HEK293 (cell line): ENCODE measurements around the gene PADI2.

Experiments used
- CTCF ChIA-PET: fragments of 350-600 bp; formaldehyde crosslinking; extraction: SDS; loops from one replicate; lab custom pipeline; 2021; ENCODE audit warnings: antibody characterized with exemption; lab: Yijun Ruan, JAX
- POLR2A ChIA-PET: fragments of 300-600 bp; formaldehyde crosslinking; extraction: SDS; loops from one replicate; lab custom pipeline; 2020; ENCODE audit warnings: antibody characterized with exemption, inconsistent platforms; lab: Yijun Ruan, JAX
- H3K27ac ChIP-seq: fragments of 200-500 bp; sonication (Bioruptor generic); 2 replicates; pipeline ENCODE4 v1.5.1; 2014; ENCODE audit warnings: low read depth, low read length, control low read depth, inconsistent platforms; ENCODE audit errors: extremely low read depth
- H3K36me3 ChIP-seq, 2 experiments: fragments of 200-500 bp in 1 of 2; sonication (Bioruptor generic) in 1 of 2; 1 replicate in 1 of 2; 2 replicates in 1 of 2; pipeline ENCODE4 v1.5.1; 2014 to 2017; ENCODE audit warnings: inconsistent platforms in 2 of 2, low read length in 2 of 2; ENCODE audit not compliant: control insufficient read depth in 2 of 2, insufficient read depth in 1 of 2
- H3K4me1 ChIP-seq: fragments of 200-500 bp; sonication (Bioruptor generic); 2 replicates; pipeline ENCODE4 v1.5.1; 2014; ENCODE audit warnings: mild to moderate bottlenecking, low read length, inconsistent platforms; ENCODE audit not compliant: control insufficient read depth, insufficient read depth
- H3K4me3 ChIP-seq: 2 replicates; pipeline ENCODE4 v1.5.1; 2011; ENCODE audit warnings: low read depth, mild to moderate bottlenecking, control low read depth, low read length, moderate library complexity
- H3K9me3 ChIP-seq: fragments of 200-500 bp; sonication (Bioruptor generic); 2 replicates; pipeline ENCODE4 v1.5.1; 2014; ENCODE audit warnings: low read depth, low read length, inconsistent platforms; ENCODE audit not compliant: control insufficient read depth, insufficient read depth
- GLIS1 ChIP-seq: fragments of 450-650 bp; formaldehyde crosslinking; IDR thresholded peaks from 2 replicates; pipeline ENCODE4 v1.5.1; 2016; ENCODE audit warnings: missing biosample characterization, missing genetic modification characterization
- OSR2 ChIP-seq: fragments of 450-650 bp; formaldehyde crosslinking; IDR thresholded peaks from 2 replicates; pipeline ENCODE4 v1.5.1; 2016; ENCODE audit warnings: missing biosample characterization, missing genetic modification characterization
- YY2 ChIP-seq: fragments of 450-650 bp; formaldehyde crosslinking; IDR thresholded peaks from 2 replicates; pipeline ENCODE4 v1.5.1; 2016; ENCODE audit warnings: missing biosample characterization, missing genetic modification characterization
- ZBTB20 ChIP-seq: fragments of 450-650 bp; formaldehyde crosslinking; IDR thresholded peaks from 2 replicates; pipeline ENCODE4 v1.5.1; 2016; ENCODE audit warnings: missing biosample characterization, missing genetic modification characterization
- ZFHX2 ChIP-seq: fragments of 450-650 bp; formaldehyde crosslinking; conservative IDR thresholded peaks from 2 replicates; pipeline ENCODE4 v1.5.1; 2016; ENCODE audit warnings: missing biosample characterization, missing genetic modification characterization
- ZIC2 ChIP-seq: fragments of 450-650 bp; formaldehyde crosslinking; IDR thresholded peaks from 2 replicates; pipeline ENCODE4 v1.5.1; 2016; ENCODE audit warnings: missing biosample characterization, missing genetic modification characterization
- ZNF10 ChIP-seq: fragments of 450-650 bp; formaldehyde crosslinking; IDR thresholded peaks from 2 replicates; pipeline ENCODE4 v1.5.1; 2017; ENCODE audit warnings: missing biosample characterization, missing genetic modification characterization
- ZNF19 ChIP-seq: fragments of 450-650 bp; formaldehyde crosslinking; IDR thresholded peaks from 2 replicates; pipeline ENCODE4; 2016; ENCODE audit warnings: missing biosample characterization, missing genetic modification characterization, low read depth
- ZNF24 ChIP-seq: fragments of 450-650 bp; formaldehyde crosslinking; IDR thresholded peaks from 2 replicates; pipeline ENCODE4 v1.5.1; 2016; ENCODE audit warnings: missing biosample characterization, missing genetic modification characterization
- ZNF530 ChIP-seq: fragments of 450-650 bp; formaldehyde crosslinking; IDR thresholded peaks from 2 replicates; pipeline ENCODE4 v1.5.1; 2016; ENCODE audit warnings: low read depth, missing biosample characterization, missing genetic modification characterization
- ZNF571 ChIP-seq: fragments of 450-650 bp; formaldehyde crosslinking; IDR thresholded peaks from 2 replicates; pipeline ENCODE4 v1.5.0; 2017; ENCODE audit warnings: missing biosample characterization, missing genetic modification characterization
- ZNF624 ChIP-seq: fragments of 450-650 bp; formaldehyde crosslinking; IDR thresholded peaks from 2 replicates; pipeline ENCODE4 v1.5.1; 2017; ENCODE audit warnings: missing biosample characterization, missing genetic modification characterization
- ZNF791 ChIP-seq: fragments of 450-650 bp; formaldehyde crosslinking; IDR thresholded peaks from 2 replicates; pipeline ENCODE4 v1.5.1; 2016; ENCODE audit warnings: missing biosample characterization, missing genetic modification characterization
- ZNF830 ChIP-seq: fragments of 450-650 bp; IDR thresholded peaks from 2 replicates; pipeline ENCODE4 v1.5.0; 2018; ENCODE audit warnings: missing biosample characterization, missing genetic modification characterization, low read depth, mild to moderate bottlenecking, moderate library complexity
- TF ChIP-seq, protein P1 (sequence below): IDR thresholded peaks from 2 replicates; pipeline ENCODE4 v1.6.1; 2011; ENCODE audit warnings: mild to moderate bottlenecking, low read depth, low read length, borderline replicate concordance

PADI2 gene

GRCh38 chr1:17116643-17117042 lies 2.6 kb downstream of the PADI2 start:
- Histone ChIP-seq H3K4me1 (peaks cover 6% of the 10 kb centered on the region), H3K9me3 (no peaks in the 10 kb centered on the region), H3K27ac (no peak overlapping the region), H3K36me3 (no peaks in the 10 kb centered on the region), H3K4me3 (no peak overlapping the region)
- ChIA-PET POLR2A (no interaction called here), CTCF (no interaction called here)
- TF ChIP-seq ZNF791 (no peak), ZNF19 (tag by site-specific recombination) (no peak), YY2 (tag by site-specific recombination) (no peak), ZNF830 (tag by site-specific recombination) (no peak), ZNF571 (tag by site-specific recombination) (no peak), ZNF530 (tag by site-specific recombination) (no peak)

- TF ChIP-seq ZNF24 (tag by site-specific recombination): peak; percentile 70; the same call in 1 of the 2 replicates
- no peak for TF ChIP-seq ZNF530 (tag by site-specific recombination)
- TF ChIP-seq, protein P1, sequence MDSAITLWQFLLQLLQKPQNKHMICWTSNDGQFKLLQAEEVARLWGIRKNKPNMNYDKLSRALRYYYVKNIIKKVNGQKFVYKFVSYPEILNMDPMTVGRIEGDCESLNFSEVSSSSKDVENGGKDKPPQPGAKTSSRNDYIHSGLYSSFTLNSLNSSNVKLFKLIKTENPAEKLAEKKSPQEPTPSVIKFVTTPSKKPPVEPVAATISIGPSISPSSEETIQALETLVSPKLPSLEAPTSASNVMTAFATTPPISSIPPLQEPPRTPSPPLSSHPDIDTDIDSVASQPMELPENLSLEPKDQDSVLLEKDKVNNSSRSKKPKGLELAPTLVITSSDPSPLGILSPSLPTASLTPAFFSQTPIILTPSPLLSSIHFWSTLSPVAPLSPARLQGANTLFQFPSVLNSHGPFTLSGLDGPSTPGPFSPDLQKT: no peak
- ChIA-PET CTCF (interaction anchor here (1.7 kb wide), 1 partner anchor 11 kb away, joined by 10 read pairs; no protein-coding TSS in a partner anchor), POLR2A (no interaction called here)
- Histone ChIP-seq H3K4me3 (no peak overlapping the region), H3K27ac (no peak overlapping the region), H3K36me3 (no peaks in the 10 kb centered on the region), H3K4me1 (no peaks in the 10 kb centered on the region; the same call in 1 of the 2 replicates), H3K9me3 (no peaks in the 10 kb centered on the region)
These were observed 5.3 kb downstream of the PADI2 start for GRCh38 chr1:17113963-17114362.

DNA sequence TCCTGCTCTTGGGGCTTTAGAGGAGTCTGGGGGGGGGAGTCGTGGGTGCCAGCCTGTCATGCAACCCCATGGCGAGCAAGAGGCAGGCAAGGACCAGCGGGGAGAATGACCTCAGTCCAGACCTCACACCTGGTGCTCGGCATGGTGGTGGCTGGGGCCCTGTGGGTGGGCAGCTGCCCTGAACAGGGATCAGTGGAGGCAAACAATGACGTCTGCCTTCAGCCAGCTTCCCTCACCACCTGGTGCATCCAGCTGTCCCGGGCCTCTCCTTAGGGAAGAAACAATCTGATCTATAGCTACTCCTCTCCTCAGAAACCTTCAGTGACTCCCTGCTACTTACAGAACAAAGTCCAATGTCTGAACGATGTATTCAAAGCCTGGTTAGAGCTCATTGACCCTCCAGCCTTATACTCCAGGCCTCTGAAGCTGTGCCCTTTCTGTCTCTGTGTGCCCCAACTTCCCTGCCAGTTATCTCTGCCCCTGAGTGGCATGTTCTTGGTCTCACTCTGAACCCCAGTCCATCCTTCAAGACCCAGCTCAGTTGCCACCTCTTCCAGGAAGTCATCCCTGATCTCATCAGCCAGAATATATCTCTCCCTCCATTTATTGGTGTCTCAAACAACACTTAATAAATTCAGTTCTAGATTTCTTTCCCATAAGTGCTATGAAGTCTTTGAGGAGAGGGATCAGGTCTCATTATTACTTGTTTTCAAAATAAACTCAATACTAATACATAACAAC lies 6.6 kb downstream of the PADI2 start:
- CTCF ChIA-PET: interaction anchor here (0.6 to 1.6 kb wide), 4 partner anchors 9 to 206 kb away, joined by 4 to 7 read pairs (median 6); no protein-coding TSS in a partner anchor
- Histone ChIP-seq H3K27ac (no peak overlapping the region), H3K4me3 (no peak overlapping the region), H3K4me1 (no peaks in the 10 kb centered on the region; the same call in 1 of the 2 replicates), H3K9me3 (no peaks in the 10 kb centered on the region), H3K36me3 (no peaks in the 10 kb centered on the region)
- POLR2A ChIA-PET: no interaction called here
- TF ChIP-seq GLIS1 (tag by site-specific recombination) (peak; percentile 62), ZIC2 (tag by site-specific recombination) (peak; percentile 85), OSR2 (no peak)

- H3K9me3 ChIP-seq: no peaks in the 10 kb centered on the region
- 0 out of 2 replicates have a peak, but pooled peaks have one; percentile 69 for TF ChIP-seq ZBTB20
- 0 out of 2 replicates have a peak, but pooled peaks have one; percentile 25 for TF ChIP-seq ZFHX2 (tag by site-specific recombination)
- TF ChIP-seq ZNF10 (tag by site-specific recombination): no peak
- no peak for TF ChIP-seq ZNF624 (tag by site-specific recombination)
- H3K4me1 ChIP-seq: no peaks in the 10 kb centered on the region; the same call in 1 of the 2 replicates
- POLR2A ChIA-PET: no interaction called here
- CTCF ChIA-PET: interaction anchor here (1.5 to 1.6 kb wide), 2 partner anchors 51 to 162 kb away, joined by 4 to 5 read pairs; no protein-coding TSS in a partner anchor
- no peaks in the 10 kb centered on the region for H3K36me3 ChIP-seq
- H3K4me3 ChIP-seq: no peak overlapping the region
- no peak overlapping the region for H3K27ac ChIP-seq
These were observed 7.2 kb downstream of the PADI2 start for GRCh38 chr1:17112076-17112475.
